HUES64 (cell line): ENCODE results near the gene PPP1R11.

ENCODE experiments used
- H3K27ac ChIP-seq: 2 replicates; pipeline ENCODE4 v1.7.0; 2013; ENCODE audit warnings: low read depth, low read length, inconsistent platforms
- H3K27me3 ChIP-seq: 2 replicates; pipeline ENCODE4 v1.6.1; 2013; ENCODE audit warnings: mild to moderate bottlenecking, low read length; ENCODE audit not compliant: insufficient read depth
- H3K36me3 ChIP-seq: 2 replicates; pipeline ENCODE4 v1.6.1; 2013; ENCODE audit warnings: mild to moderate bottlenecking, low read length; ENCODE audit not compliant: insufficient read depth
- H3K4me1 ChIP-seq: 2 replicates; pipeline ENCODE4 v1.6.1; 2013; ENCODE audit warnings: mild to moderate bottlenecking, low read length, moderate library complexity; ENCODE audit not compliant: insufficient read depth
- H3K4me3 ChIP-seq: 2 replicates; pipeline ENCODE4 v1.5.1; 2013; ENCODE audit warnings: mild to moderate bottlenecking, low read length, moderate library complexity
- H3K9ac ChIP-seq: 2 replicates; pipeline ENCODE4 v1.6.1; 2013; ENCODE audit warnings: mild to moderate bottlenecking, low read depth, low read length
- H3K9me3 ChIP-seq: 2 replicates; pipeline ENCODE4 v1.6.1; 2013; ENCODE audit warnings: low read depth, low read length; ENCODE audit not compliant: insufficient read depth
- WGBS: fragments of 150-250, 120-280 bp; methylation state at CpG from one replicate; pipeline ENCODE4 v1.1.7; 2013; ENCODE audit warnings: missing lambda C conversion rate; 5-methylcytosine and 5-hydroxymethylcytosine counted together

PPP1R11 gene

DNA sequence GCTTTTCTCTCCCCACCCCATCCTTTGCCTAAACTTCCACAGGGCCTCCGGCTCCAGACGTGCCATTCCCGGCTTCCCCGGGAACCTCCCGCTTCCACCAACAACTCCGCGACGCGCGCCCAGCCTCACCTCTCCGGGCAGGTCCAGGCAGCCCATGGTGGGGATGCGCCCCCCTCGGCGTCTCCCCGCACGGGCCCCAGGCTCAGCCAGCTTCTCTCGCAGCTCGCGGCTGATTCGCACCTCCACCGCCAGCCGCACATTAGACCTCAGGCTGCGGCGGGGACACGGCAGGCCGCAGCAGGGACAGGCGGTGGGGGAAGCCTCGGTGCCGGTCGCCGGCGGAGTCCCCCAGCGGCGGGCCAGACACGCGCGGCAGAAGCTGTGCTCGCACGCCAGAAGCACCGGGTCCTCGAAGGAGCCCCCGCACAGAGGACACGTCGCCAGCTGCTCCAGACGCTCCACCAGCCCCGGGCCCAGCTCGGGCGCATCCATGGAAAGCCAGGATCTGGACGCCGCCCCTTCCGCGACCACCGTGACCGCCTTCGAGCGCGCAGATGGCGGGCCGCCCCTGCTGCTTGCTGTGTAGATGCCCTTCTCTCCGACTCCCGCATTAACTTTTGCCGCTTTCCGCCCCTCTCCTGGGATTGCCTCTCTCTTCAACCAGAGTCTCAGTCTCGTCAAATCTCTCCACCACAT, 8.2 kb downstream of the PPP1R11 start, which contains the start of gene RNF39:
TSS of gene RNF39 (minus strand) at position 676 of the 696 bp plus-strand sequence. CDS start at position 492, 184 bp downstream.
- Histone ChIP-seq H3K27me3 (peaks cover 100% of the 10 kb centered on the region), H3K27ac (no peak within 1 kb of the TSS), H3K9ac (no peak within 1 kb of the TSS), H3K36me3 (no peaks in the 10 kb centered on the region), H3K9me3 (no peaks in the 10 kb centered on the region), H3K4me1 (0 out of 2 replicates have a peak, but pooled peaks cover 5% of the 10 kb centered on the region), H3K4me3 (peak within 1 kb of the TSS; percentile 59)
- under 1% methylated on average over 64 of the region's 64 CpGs for WGBS

DNA sequence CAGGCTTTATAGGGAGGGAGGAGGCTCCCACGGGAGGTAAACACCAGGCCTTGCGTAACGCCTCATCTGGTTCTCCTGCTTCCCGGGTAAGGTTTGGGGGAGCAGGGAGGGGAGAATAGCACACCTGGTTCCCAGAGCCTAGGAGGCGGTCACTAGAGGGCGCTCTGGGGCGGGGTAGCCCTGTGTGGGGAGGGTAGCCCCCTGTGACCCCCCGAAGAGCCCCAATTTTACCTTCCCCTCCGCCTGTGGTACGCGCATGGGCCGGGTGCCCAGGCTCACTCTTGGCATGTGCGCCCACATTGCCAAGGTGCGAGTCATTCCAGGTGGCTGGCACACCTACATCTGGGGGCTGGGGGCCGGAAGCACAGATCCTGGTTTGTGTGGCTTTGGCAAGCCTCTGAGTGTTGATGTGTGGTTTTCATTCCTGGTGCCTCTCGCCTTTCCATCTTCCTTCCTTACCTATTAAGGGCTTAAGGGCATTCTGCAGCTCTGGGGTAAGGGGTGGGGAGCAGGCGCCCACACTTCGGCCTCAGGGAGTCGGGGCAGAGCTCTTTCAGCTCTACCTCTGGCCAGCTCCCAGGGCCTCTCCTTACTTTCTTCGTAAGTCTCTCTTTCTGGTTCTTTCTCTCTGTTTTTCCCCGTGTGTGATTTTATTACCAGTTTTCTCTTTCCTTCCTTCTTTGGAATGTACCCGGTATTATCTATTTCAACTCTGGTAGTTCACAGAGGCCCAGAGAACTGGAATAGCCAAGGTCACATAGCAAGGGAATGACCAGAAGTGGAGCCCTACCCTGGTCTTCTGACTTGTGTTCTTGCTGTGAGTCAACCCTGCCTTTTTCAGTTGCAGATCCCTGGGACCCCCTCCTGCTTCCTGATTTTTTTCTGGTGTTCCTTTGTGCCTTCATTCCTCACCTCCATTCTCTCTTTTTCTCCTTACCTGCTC, 9.1 kb downstream of the PPP1R11 start:
- 34% methylated on average over 21 of the region's 22 CpGs for WGBS
- no peak overlapping the region for H3K9ac ChIP-seq
- H3K36me3 ChIP-seq, result no peaks in the 10 kb centered on the region
- H3K27ac ChIP-seq, result no peak overlapping the region
- H3K27me3 ChIP-seq, result peaks cover 92% of the 10 kb centered on the region
- H3K4me1 ChIP-seq, result 0 out of 2 replicates have a peak, but pooled peaks cover 5% of the 10 kb centered on the region
- no peaks in the 10 kb centered on the region for H3K9me3 ChIP-seq
- peak overlapping the region; percentile 59 for H3K4me3 ChIP-seq

DNA sequence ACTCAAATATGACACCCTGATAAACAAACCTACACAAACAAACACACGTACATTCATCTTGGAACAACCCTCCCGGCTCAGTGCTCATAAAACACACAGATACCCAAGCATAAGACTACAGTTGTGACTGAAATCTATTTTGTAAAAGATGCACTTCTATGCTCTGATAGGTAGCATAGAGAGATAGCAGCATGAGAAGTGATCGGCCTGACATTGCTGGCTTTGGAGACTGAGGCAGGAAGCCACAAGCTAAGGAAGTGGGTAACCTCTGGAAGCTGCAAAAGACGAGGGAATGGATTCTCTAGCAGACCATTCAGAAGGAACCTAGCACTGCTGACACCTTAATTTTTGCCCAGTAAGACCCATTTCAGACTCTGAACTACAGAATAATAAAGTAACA, 10.2 kb downstream of the PPP1R11 start:
- H3K27me3 ChIP-seq, result peaks cover 81% of the 10 kb centered on the region
- no peak overlapping the region for H3K9ac ChIP-seq
- H3K27ac ChIP-seq, result no peak overlapping the region
- no peaks in the 10 kb centered on the region for H3K36me3 ChIP-seq
- no peaks in the 10 kb centered on the region for H3K9me3 ChIP-seq
- no peak overlapping the region for H3K4me3 ChIP-seq
- 63% methylated on average over 4 of the region's 4 CpGs for WGBS
- H3K4me1 ChIP-seq, result 0 out of 2 replicates have a peak, but pooled peaks cover 5% of the 10 kb centered on the region

DNA sequence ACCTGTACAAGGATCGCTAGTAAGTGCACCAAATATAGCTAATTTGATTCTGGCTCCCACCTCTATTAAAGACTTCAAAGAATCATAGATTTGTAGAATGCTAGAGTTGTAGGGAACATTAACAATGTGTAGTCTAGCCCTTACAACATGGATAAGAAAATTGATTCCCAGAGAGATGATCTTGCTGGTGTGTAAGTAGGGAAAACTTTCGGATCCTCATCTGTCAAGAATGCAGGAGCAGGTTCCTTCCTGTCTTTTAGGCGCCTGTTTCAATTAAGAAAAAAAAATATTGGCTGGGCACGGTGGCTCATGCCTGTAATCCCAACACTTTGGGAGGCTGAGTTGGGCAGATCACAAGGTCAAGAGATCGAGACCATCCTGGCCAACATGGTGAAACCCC, 20.9 kb downstream of the PPP1R11 start:
- Histone ChIP-seq H3K4me3 (no peak overlapping the region), H3K9ac (no peak overlapping the region), H3K36me3 (no peaks in the 10 kb centered on the region), H3K9me3 (no peaks in the 10 kb centered on the region; the same call in 1 of the 2 replicates), H3K27ac (no peak overlapping the region), H3K27me3 (peaks cover 31% of the 10 kb centered on the region), H3K4me1 (no peaks in the 10 kb centered on the region)
- 87% methylated on average over 5 of the region's 5 CpGs for whole genome bisulfite sequencing

DNA sequence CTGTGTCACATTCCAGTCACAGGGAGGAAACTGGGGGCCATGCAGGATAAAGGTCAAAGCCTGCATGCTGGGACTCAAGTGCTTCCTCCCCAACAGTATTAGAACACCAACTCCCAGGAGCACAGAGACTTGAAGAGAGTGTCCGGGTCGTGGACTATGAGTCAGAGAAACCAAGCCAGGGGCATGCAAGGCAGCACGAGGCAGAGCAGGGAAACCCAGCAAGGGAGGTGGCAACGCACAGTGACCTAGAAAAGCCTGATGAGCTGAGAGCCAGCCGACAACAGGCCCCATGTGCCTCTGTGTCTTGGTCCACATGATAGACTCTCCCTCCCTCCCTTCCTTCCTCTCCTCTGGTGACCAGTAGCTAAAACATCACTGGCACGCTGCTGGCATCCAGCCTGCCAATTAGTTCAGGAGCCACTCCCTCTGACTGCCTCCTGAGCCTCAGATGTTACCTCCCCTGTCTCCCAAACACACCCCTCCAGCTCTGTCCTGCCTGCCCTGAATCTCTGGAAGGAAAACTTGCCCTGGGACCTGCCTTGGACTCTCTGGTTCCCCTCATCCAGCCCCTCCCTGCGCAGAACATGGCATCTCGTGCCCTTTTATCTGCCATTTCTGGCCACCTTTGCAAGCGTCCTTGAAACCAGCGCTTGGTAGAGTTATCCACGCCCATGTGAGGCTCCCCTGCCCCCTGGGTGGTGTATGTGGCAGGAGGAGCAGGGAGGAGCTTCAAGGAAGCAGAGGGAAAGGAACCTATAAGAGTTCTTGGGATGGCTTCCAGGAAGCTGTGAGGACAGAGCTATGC, 24.8 kb downstream of the PPP1R11 start:
- Histone ChIP-seq H3K4me3 (no peak overlapping the region), H3K27me3 (peaks cover 58% of the 10 kb centered on the region), H3K9ac (no peak overlapping the region), H3K4me1 (no peaks in the 10 kb centered on the region), H3K36me3 (no peaks in the 10 kb centered on the region), H3K9me3 (no peaks in the 10 kb centered on the region; the same call in 1 of the 2 replicates), H3K27ac (no peak overlapping the region)
- WGBS, result 78% methylated on average over 11 of the region's 11 CpGs

DNA sequence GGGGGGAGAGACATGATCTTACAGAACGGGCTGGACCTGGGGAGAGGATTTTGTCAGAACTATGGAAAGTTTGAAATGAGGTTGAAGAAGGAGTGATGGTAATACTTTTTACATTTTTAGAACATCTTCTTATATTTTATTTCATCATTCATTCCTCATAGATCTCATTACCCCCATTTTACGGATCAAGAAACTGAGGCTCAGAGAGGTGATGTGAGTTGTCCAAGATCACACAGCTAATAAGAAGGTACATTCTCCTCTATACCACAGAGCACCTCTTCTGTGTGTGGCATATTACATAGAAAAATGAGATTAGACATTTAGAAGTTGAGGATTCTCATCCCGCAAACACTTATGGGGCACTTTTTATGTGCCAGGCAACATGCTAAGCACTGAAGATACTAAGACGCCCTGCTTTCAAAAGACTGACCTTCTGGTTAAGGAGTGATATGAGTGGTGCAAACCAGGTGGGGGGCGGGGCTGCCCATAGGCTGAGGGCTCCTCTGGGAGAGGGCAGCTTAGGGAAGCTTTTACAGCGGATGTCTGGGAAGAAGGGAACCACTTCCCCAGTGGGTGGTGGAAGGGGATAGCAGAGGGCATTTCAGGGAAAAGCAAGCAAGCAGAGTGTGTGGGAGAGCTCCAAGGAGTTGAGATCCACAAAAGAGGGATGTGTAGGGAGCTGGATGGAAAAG, 26.0 kb downstream of the PPP1R11 start:
- Histone ChIP-seq H3K27me3 (peaks cover 70% of the 10 kb centered on the region), H3K36me3 (no peaks in the 10 kb centered on the region), H3K27ac (no peak overlapping the region), H3K4me1 (no peaks in the 10 kb centered on the region), H3K9me3 (no peaks in the 10 kb centered on the region), H3K4me3 (no peak overlapping the region), H3K9ac (no peak overlapping the region)
- WGBS, result 80% methylated on average over 5 of the region's 6 CpGs

DNA sequence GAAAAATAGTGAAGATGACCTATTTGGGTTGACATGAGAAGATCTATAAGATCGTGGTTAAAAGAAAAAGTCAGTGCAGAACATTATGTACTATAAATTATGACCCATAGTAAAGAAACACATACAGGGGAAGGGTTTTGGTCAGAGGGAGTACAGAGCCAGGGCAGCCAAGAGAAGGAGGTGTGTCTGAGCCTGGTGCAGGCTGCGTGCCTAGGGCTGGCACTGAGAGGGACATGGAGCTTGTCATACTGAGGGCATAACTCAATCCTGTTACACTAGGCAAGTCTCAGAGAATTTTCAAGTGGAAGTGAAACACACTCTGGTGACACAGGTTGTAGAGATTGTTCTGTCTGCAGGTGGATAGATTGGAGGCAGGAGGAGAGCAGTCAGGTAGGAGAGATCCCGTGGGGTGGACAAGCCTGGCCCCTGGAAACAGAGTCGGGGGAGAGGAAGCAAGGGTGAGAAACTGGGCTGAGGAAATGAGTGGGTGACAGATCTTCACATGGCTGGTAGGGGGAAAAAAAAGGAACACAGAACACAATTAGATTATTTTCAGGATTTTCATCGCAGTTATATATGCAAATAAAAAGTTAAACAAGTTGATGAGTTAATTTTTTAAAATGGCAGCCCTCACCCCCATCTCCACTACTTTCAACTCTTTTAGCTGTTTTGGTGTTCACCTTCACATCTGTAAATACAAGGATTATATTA, 27.1 kb downstream of the PPP1R11 start:
- WGBS, result 94% methylated on average over 3 of the region's 5 CpGs

DNA sequence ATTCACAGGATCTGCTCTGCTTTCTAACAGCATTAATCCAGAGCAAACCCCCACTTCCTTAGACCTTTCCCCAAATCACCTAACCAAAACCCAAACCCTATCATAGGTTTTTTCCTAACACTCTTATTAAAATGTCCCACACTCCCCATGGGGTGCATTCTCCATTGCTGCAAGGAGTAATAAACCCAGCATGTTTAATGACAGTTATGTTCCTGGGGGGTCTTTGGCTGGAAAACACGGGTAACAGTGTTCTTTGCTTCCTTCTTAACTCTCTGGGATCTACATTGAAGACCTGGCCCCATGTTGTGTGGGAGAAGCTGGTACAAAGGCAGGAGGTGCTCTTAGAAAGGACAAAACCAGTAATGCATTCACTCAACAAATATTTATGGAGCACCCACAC, 29.8 kb downstream of the PPP1R11 start:
- Histone ChIP-seq H3K4me3 (no peak overlapping the region), H3K36me3 (no peaks in the 10 kb centered on the region), H3K9ac (no peak overlapping the region), H3K9me3 (no peaks in the 10 kb centered on the region), H3K4me1 (peaks cover 16% of the 10 kb centered on the region), H3K27ac (no peak overlapping the region), H3K27me3 (peaks cover 82% of the 10 kb centered on the region)
- WGBS, result 67% methylated on average over 1 of the region's 1 CpG

More for the DNA sequence above, 27.1 kb downstream of the PPP1R11 start:
- Histone ChIP-seq H3K4me1 (no peaks in the 10 kb centered on the region), H3K9ac (no peak overlapping the region), H3K9me3 (no peaks in the 10 kb centered on the region), H3K4me3 (no peak overlapping the region), H3K27me3 (peaks cover 75% of the 10 kb centered on the region), H3K36me3 (no peaks in the 10 kb centered on the region), H3K27ac (no peak overlapping the region)

DNA sequence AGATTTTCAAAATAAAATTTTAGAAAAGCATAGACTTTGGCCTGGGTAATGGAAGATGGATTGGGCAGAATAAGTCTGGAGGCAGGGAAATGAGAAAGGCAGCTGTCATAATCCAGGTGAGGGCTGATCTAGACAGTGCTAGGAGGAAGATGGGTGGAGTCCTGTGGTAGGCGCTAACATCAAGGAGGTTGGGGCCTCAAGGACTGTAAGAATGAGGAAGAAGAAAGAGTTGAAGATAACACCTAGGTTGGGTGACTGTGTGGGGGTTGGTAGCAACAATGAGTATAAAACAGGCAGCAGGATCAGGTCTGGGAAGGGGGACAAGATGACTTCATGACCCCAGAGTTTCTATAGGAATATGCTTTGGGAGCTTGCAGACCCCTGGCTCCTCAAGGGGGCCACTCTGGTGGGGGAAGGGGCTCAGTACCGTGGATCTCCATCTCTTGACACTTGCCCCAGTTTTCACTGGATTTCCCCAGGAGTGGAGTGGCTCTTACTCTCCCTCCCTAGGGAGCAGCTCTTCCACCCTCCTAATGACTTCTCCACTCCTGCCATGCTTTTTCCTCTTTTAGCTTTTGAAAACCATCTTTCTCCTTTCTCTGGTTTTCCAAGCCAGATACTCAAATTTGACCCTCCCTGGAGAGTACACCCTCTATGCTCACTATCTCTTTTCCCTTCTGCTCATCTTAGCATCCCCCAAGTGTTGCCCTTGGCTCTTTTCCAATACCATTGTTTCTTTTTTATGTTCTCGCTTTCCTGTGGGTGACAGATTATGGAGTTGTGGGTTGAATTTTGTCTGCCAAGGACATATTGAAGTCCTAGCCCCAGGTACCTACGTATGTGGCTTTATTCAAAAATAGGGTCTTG, 31.1 kb downstream of the PPP1R11 start:
- H3K9ac ChIP-seq, result no peak overlapping the region
- no peaks in the 10 kb centered on the region for H3K36me3 ChIP-seq
- H3K4me3 ChIP-seq, result no peak overlapping the region
- H3K27me3 ChIP-seq, result peaks cover 88% of the 10 kb centered on the region
- WGBS, result 86% methylated on average over 4 of the region's 4 CpGs
- peaks cover 16% of the 10 kb centered on the region for H3K4me1 ChIP-seq
- H3K9me3 ChIP-seq, result no peaks in the 10 kb centered on the region
- no peak overlapping the region for H3K27ac ChIP-seq
